ENCODE results near the gene LPP.
"Not testable (repeated sequence)": the region's sequence is repeated elsewhere in the genome, so short reads cannot be mapped to it uniquely, and the experiment has no call there.

DNA sequence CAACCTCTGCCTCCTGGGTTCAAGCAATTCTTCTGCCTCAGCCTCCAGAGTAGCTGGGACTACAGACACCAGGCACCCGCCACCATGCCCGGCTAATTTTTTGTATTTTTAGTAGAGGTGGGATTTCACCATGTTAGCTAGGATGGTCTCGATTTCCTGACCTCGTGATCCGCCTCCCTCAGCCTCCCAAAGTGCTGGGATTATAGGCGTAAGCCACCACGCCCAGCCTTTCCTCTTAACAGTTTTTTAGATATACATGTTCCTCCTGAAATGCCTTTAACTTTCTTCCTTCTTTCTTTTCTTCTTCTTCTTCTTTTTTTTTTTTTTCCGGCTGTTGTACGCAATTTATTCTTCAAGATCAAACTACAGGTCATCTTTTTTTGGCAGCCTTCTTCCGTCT, 548.1 kb downstream of the LPP start:
- not testable (repeated sequence) for TF ChIP-seq POLR2AphosphoS5, POLR2A (IDR thresholded peaks at IDR 0.05; ENCODE audit: low read depth, low read length)
